GM18526 (cell line): ENCODE results near the gene PRODH2.

Experiments used
- POLR2A ChIP-seq: IDR thresholded peaks from 3 replicates; pipeline ENCODE4 v1.6.1; 2011; ENCODE audit not compliant: insufficient read length; ENCODE audit errors: extremely low read depth

The PRODH2 gene

GRCh38 chr19:35812220-35813042 lies at the start of gene PRODH2:
PRODH2 (minus strand) TSS chr19:35812845; CDS start chr19:35812805, 40 bp downstream.
- no peak for TF ChIP-seq POLR2A

- TF ChIP-seq POLR2A: no peak
Observed at GRCh38 chr19:35861640-35862160, 49.1 kb upstream of the PRODH2 start.

- no peak for TF ChIP-seq POLR2A
Observed at GRCh38 chr19:35860818-35861639, 48.4 kb upstream of the PRODH2 start.

- no peak for TF ChIP-seq POLR2A
Observed at GRCh38 chr19:35860436-35860817, 47.8 kb upstream of the PRODH2 start.

GRCh38 chr19:35859414-35859813 lies 46.8 kb upstream of the PRODH2 start:
- TF ChIP-seq POLR2A: no peak

GRCh38 chr19:35858311-35858710 lies 45.7 kb upstream of the PRODH2 start:
- no peak for TF ChIP-seq POLR2A

GRCh38 chr19:35856546-35857149 lies 44.0 kb upstream of the PRODH2 start, which contains the start of gene KIRREL2:
KIRREL2 (plus strand) TSS chr19:35856911; CDS start chr19:35857120, 209 bp downstream.
- TF ChIP-seq POLR2A: no peak

GRCh38 chr19:35853038-35853756 lies 40.6 kb upstream of the PRODH2 start:
- TF ChIP-seq POLR2A: no peak

- no peak for TF ChIP-seq POLR2A
Observed at GRCh38 chr19:35852029-35852780, 39.6 kb upstream of the PRODH2 start, which contains the start of gene NPHS1. NPHS1 (minus strand) TSS chr19:35852504; CDS start chr19:35851837, 667 bp downstream.

- no peak for TF ChIP-seq POLR2A
Observed at GRCh38 chr19:35851213-35852028, 38.8 kb upstream of the PRODH2 start.

GRCh38 chr19:35848919-35849505 lies 36.4 kb upstream of the PRODH2 start:
- no peak for TF ChIP-seq POLR2A

GRCh38 chr19:35848486-35848885 lies 35.8 kb upstream of the PRODH2 start:
- no peak for TF ChIP-seq POLR2A

- no peak for TF ChIP-seq POLR2A
Observed at GRCh38 chr19:35847911-35848310, 35.3 kb upstream of the PRODH2 start.
